ENCODE data around the gene ZNF740. TPM values are rescaled to one million over a fixed set of nuclear protein-coding genes. Genes with fewer than 3 reads are reported as not detected.

The ZNF740 gene
- total RNA-seq, 4 donors from 2014 or later = 14.9 to 27.7 (median 17.4) TPM

DNA sequence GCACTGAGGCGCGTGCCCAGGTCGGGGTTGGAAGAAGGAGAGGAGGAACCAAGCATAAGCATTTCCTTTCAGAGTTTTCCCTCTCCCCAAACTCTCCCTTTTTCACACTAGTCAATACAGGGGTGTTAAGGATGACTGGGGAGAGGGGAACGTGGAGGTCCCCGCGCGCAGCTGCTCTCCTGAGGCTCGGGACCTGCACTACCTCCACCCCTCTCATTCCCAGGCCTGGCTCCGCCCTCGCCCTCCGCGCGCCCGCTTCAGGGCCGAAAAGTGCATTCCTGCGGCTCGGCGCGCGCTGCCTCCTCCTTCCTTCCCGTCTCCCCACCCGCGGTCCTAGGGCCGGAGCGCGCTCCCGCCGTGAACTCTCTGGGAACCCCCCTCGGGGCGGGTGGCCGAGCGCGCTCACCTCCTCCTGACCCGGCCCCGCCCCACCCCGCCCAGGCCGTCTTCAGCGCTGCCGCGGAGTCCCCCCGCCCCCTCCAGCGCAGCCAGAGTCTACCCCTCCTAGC, 40.2 kb downstream of the ZNF740 start:
- Histone ChIP-seq H3K9me3 (no peaks in the 10 kb centered on the region), H3K27ac (peak overlapping the region; percentile 89 to 99 (median 96)), H3K4me3 (peak overlapping the region; percentile 62 to 71), H3K36me3 (peaks cover 0 to 12% of the 10 kb centered on the region in 2 donors), H3K27me3 (no peaks in the 10 kb centered on the region), H3K4me1 (peaks cover 0 to 97% (median 64%) of the 10 kb centered on the region in 3 donors)
- TF ChIP-seq EP300 (IDR thresholded peaks at IDR 0.05) = no peak
- TF ChIP-seq POLR2A (IDR thresholded peaks at IDR 0.05) = no peak
- TF ChIP-seq, protein P1, sequence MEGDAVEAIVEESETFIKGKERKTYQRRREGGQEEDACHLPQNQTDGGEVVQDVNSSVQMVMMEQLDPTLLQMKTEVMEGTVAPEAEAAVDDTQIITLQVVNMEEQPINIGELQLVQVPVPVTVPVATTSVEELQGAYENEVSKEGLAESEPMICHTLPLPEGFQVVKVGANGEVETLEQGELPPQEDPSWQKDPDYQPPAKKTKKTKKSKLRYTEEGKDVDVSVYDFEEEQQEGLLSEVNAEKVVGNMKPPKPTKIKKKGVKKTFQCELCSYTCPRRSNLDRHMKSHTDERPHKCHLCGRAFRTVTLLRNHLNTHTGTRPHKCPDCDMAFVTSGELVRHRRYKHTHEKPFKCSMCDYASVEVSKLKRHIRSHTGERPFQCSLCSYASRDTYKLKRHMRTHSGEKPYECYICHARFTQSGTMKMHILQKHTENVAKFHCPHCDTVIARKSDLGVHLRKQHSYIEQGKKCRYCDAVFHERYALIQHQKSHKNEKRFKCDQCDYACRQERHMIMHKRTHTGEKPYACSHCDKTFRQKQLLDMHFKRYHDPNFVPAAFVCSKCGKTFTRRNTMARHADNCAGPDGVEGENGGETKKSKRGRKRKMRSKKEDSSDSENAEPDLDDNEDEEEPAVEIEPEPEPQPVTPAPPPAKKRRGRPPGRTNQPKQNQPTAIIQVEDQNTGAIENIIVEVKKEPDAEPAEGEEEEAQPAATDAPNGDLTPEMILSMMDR (IDR thresholded peaks at IDR 0.05) = no peak
- TF ChIP-seq POLR2AphosphoS5 (IDR thresholded peaks at IDR 0.05) = peak; percentile 51
- WGBS, 2 donors (ENCODE audit: low coverage in 1 of 2) = 0% methylated on average over 4 of the region's 42 CpGs; no CpG with 5 or more reads in 1 of the 2 donors
- peak; percentile 85 for ATAC-seq

DNA sequence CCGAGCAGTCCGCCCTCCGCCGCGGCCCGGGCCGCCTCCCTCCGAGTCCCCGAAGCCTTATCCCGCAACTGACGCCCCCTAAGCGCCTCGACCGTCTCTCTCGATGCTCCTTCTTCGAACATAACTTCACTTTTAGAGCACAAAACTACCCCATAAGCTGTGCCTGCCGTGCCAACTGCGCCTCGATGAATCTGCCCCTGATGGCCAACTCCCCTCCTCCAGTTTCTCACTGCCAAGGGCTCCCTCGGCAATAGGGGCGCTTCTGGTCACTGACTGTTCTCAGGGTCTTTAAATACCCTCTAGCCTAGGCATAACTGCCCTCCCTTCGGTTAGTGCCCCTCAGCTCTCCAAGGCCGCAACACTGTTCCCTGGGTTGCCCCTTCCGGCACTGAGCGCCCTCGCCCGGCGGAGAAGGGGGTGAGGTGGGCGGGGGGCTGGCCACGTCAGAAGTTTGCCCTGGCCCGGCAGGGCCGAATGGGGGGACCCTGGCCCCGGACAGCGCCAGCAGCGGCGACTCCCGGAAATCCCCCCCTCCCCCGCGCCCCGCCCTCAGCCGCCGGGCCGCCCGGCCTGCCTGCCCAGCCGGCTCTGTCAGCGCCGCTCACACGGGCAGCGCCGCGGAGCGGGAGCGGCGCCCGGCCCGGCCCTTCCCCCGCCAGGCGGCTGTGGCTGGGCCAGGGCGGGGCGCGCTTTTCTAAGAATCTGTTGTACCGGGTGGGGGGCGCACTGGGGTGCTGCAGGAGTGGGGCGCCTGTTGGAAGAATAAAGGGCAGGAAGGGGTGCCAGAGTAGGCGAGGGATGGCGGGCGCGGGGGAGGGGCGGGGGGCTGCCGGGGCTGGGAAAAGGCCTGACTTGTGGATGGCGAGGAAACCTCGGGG, 40.9 kb downstream of the ZNF740 start:
- no peaks in the 10 kb centered on the region for H3K9me3 ChIP-seq
- ATAC-seq = peak; percentile 64
- H3K27ac ChIP-seq = peak overlapping the region; percentile 89 to 99 (median 96)
- H3K36me3 ChIP-seq = peaks cover 0 to 7% of the 10 kb centered on the region in 2 donors
- H3K27me3 ChIP-seq = no peaks in the 10 kb centered on the region
- peak overlapping the region; percentile 62 to 71 for H3K4me3 ChIP-seq
- TF ChIP-seq POLR2A (IDR thresholded peaks at IDR 0.05) = peak; percentile 20 to 28
- TF ChIP-seq, protein P1 (IDR thresholded peaks at IDR 0.05) = peak in 2 of 4 experiments; percentile 15 to 17
- no peak for TF ChIP-seq EP300 (IDR thresholded peaks at IDR 0.05)
- TF ChIP-seq POLR2AphosphoS5 (IDR thresholded peaks at IDR 0.05) = peak; percentile 39
- peaks cover 0 to 97% (median 64%) of the 10 kb centered on the region in 3 donors for H3K4me1 ChIP-seq
- 0 to 3% methylated on average over 4 to 8 of the region's 72 CpGs for WGBS, 2 donors (ENCODE audit: low coverage in 1 of 2)

- peaks cover 0 to 15% of the 10 kb centered on the region in 2 donors for H3K36me3 ChIP-seq
- H3K4me3 ChIP-seq = peak overlapping the region in 1 of 2 donors; percentile 71
- H3K27ac ChIP-seq = peak overlapping the region; percentile 89 to 99 (median 96)
- no peaks in the 10 kb centered on the region for H3K27me3 ChIP-seq
- ATAC-seq = no peak
- no peaks in the 10 kb centered on the region for H3K9me3 ChIP-seq
- TF ChIP-seq POLR2AphosphoS5 (IDR thresholded peaks at IDR 0.05) = no peak
- TF ChIP-seq, protein P1 (IDR thresholded peaks at IDR 0.05) = no peak
- TF ChIP-seq EP300 (IDR thresholded peaks at IDR 0.05) = no peak
- TF ChIP-seq POLR2A (IDR thresholded peaks at IDR 0.05) = no peak
- H3K4me1 ChIP-seq = peaks cover 0 to 97% (median 57%) of the 10 kb centered on the region in 3 donors
- 14 to 46% methylated on average over 3 to 4 of the region's 5 CpGs for WGBS, 2 donors (ENCODE audit: low coverage in 1 of 2)
Measured at GRCh38 chr12:53222170-53222721, 41.7 kb downstream of the ZNF740 start.

GRCh38 chr12:53222806-53223261, 42.3 kb downstream of the ZNF740 start:
- no peak for ATAC-seq
- peak overlapping the region; percentile 89 to 99 (median 96) for H3K27ac ChIP-seq
- 37 to 40% methylated on average over 1 to 2 of the region's 4 CpGs for WGBS, 2 donors (ENCODE audit: low coverage in 1 of 2)
- TF ChIP-seq POLR2A (IDR thresholded peaks at IDR 0.05) (no peak), POLR2AphosphoS5 (IDR thresholded peaks at IDR 0.05) (no peak), EP300 (IDR thresholded peaks at IDR 0.05) (no peak)
- TF ChIP-seq, protein P1 (IDR thresholded peaks at IDR 0.05) = no peak
- peak overlapping the region in 1 of 2 donors; percentile 71 for H3K4me3 ChIP-seq
- no peaks in the 10 kb centered on the region for H3K27me3 ChIP-seq
- peaks cover 0 to 21% of the 10 kb centered on the region in 2 donors for H3K36me3 ChIP-seq
- no peaks in the 10 kb centered on the region for H3K9me3 ChIP-seq
- H3K4me1 ChIP-seq = peaks cover 0 to 97% (median 51%) of the 10 kb centered on the region in 3 donors

Measured in gastroesophageal sphincter (tissue), 4 donors.